NCI-H1105 treated with DMSO at 0.1 percent for 48 hours (cell line): ENCODE results near the gene TAF1C.
A peak's percentile ranks its signal among the peaks of the same experiment; 100 is the strongest.

Source experiments
- DNase-seq: peaks from one replicate; lab custom pipeline; 2025; lab: John Stamatoyannopoulos, UW

Gene TAF1C

DNA sequence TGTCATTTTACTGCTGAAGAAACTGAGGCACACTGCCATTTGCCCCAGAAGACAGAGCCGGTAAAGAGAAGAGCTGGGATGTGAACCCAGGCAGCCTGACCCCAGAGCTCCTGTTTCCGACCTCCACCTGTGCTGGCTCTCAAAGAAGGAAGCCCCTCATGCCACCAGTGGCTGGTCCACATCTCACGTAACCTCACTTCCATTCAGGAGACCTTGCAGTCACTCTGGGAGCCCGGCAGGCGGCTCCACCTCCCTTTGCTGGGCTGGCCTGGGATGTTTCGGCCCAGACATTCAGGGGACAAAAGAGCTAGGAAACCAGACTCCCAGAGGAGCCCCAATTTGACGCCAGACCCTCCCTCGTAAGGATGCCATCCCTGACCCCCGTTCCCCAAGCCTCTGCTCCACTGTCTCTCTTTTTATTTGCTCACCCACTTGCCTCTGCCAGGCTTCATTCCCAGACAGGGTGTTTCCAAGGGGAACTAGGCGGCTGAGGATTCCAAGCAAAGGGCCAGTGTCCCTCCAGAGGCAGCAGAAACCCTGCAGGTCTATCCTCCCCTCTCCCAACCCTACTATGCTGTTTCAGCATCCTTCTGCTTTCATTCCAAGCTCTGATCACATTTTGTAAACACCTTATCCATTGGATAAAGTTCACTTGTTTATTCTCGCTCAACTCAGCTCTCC, 2.8 kb downstream of the TAF1C start:
- no peak for DNase-seq

DNA sequence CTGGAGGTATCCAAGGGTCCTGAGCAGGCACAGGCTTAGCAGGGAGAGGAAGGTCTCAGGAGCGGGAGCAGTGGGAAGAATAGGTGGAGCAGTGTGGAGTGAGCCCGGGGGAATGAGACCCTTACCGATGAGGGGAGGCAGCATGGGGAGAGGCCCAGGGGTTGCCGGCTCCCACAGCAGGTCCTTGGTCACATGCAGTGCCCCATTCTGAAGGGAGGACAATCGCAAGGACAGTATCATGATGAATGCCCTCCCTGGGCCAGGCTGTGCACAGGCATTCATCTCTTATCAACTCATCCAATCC, 3.3 kb downstream of the TAF1C start:
- DNase-seq, result no peak

GRCh38 chr16:84182680-84183571, 3.9 kb downstream of the TAF1C start:
- DNase-seq, result no peak

GRCh38 chr16:84182104-84182503, 4.8 kb downstream of the TAF1C start:
- DNase-seq, result no peak

DNA sequence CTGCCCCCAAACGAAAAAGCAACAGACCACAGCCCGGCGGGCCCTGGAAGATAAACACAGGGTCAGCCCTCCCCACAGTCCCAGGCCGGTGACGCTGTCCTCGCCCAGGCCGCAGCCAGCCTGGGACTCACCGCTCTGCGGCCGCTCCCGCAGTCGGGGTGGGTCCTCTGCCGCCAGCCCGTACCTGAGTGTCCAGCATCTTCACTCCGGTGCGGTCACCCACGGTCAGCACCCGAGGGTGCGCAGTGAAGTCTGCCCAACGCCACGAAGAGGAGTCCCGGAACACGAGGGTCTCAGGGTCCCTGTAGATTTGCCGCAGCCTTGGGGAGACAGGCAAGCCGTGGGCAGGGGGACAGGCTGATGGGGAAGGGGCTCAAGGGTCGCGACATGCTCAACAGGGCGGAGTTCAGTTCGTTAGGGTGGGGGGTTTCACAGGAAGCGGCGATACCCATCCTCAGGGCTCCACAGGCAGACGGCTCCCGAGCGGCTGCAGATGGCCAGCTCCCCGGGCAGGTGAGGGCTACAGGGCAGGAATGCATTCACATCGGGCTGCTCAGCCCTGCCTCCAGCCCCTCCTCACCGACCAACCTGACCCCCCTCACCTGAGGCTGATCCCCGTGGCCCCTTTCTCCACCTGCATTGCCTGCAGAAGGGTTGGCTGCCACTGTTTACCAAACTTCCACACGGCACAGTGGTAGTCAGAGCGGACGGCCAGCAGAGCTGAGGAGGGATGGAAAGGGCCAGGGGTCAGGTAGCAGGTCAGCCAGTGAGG, 5.5 kb downstream of the TAF1C start:
- DNase-seq, result no peak

DNA sequence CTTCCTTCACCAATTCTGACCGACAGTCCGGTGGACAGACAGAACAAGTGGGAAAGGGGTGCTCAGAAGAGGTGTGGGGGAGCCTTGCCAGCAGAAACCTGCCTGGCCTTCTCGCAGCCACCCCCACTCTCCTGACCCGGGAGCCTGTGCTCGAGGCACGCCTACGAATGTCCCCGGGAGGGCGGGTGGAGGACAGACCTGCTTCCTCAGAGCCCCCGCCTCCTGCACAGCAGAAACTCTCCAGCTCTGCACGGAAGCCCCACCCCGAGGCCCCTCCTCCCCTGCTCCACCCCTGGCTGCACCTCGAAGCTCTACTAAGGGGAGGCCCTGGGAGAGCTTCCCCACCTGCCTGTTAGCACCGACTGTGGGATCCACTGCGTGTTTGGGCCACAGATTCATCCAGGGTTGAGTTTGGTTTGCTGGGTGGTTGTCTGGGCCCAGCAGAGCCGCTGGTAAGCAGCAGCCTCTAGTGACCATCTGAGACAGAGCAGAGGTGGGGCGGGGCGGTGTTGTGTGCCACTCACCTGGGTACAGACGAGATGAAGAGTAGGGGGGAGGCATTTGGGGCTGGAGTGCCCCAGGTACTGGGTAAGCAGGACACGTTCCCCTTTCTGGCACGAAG, 6.2 kb downstream of the TAF1C start:
- no peak for DNase-seq

DNA sequence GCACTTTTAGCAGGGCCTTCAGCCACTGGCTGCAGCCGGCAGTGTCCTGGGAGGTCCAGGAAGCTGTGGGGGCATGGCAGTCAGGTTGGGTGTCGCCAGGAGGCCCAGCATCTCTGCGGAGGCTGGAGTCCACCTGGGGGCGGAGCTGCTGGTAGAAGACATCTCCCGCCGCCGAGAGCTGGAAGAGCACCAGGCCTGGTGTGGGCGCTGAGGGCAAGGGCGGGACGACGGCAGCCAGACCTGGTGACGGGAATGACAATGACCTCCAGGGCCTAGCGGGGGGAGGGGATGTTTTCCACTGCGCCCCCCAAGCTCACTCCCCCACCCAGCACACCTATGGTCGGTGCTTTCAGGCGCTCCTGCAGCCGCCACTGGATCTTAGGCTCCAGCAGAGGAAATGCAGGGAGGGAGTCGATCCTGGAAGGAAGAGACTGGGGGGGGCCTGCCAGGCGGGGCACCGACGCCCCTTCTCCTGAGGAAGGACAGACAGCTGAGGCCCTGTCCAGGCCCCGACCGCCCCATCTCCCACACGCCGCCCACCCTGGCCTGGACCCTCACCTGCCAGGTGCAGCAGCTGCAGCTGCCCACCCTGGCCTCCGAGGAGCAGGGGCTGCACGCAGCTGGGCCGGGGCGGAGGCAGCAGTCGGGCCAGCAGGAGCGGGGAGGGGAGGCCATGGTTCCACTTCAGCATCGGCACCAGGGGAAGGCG, 7.1 kb downstream of the TAF1C start:
- no peak for DNase-seq

- DNase-seq, result no peak
These were observed 7.8 kb downstream of the TAF1C start for GRCh38 chr16:84178892-84179611.

DNA sequence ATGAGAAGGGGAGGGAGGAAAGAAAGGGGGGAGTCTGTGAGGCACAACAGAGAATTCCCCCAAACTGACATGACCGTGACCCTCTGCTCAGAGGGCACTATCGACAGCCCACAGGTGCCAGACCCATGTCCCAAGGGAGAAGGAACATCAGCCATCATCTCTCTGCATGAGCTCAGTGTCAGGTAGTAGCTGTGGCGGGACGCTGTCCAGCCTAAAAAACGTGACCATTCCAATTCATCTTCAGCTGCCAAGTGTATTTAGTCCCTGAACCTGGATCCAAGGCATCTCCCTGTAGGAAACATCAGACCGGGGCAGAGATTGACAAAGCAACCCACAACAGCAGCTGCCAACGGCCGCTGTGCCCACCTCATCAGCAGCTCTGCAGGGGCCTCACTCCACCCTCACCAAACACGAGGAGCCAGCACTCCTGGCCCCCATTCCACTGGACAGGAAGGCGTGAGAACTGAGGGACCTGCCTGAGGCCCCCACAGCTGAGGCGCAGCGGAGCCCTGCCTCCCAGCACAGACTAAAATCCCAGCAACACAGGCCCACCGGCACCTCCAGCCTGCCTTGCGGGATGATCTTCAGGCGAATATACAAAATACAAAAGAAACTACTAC, 8.6 kb downstream of the TAF1C start:
- DNase-seq, result no peak

DNA sequence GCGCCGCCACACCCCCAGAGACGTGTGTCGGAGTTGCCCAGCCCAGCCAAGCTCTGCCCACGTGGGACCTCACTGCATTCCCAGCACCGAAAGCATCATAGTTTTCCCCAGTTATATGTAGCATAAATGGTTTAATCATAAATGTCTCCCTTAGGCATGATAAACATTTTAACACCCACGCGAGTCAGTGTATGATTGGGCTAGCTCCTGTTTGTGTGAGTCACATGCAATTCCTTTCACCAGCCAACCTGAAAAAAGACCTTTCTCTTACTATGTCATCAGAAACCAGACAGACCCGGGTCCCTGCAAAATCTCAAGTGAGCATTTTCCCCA, 9.2 kb downstream of the TAF1C start:
- DNase-seq, result no peak

GRCh38 chr16:84176192-84177053, 10.4 kb downstream of the TAF1C start:
- DNase-seq, result no peak

GRCh38 chr16:84175350-84176081, 11.3 kb downstream of the TAF1C start:
- DNase-seq, result peak; percentile 40

DNA sequence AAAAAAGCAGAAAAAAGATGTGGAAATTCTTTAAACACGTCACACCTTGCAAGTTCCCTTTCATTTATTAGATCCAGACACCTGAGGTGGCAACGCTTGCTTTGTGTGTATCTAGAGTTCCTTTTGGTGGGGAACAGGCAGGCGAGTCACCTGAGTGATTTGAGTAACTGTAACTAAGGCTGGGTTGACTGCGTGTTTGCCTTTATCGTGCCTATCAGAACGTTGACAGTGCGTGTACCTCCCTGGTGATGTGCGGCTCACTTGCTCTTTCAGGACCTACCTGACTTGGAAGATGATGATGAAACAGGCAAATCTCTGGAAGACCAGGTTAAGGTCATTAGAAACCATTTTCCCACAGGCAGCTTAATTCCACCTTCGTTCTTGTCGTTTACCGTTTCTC, 12.5 kb downstream of the TAF1C start:
- DNase-seq, result no peak

- no peak for DNase-seq
These were observed 17.0 kb downstream of the TAF1C start for GRCh38 chr16:84169765-84170310.

- DNase-seq, result no peak
These were observed 19.8 kb downstream of the TAF1C start for GRCh38 chr16:84166796-84167695.

DNA sequence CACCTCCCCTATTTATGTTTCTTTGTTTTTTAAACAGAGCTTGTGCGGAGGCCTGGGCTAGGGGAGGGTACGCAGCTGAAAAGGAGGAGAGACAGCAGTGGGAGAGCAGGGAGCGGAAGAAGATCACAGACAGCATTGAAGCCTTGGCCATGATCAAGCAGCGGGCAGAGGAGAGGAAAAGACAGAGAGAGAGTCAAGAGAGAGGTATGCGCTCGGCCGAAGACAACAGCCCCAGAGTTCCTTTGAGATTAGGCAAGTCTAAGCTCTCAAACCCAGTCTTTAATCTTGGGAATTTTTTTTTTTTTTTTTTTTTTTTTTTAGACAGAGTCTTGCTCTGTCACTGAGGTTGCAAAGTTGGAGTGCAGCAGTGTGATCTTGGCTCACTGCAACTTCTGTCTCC, 21.1 kb downstream of the TAF1C start:
- no peak for DNase-seq

DNA sequence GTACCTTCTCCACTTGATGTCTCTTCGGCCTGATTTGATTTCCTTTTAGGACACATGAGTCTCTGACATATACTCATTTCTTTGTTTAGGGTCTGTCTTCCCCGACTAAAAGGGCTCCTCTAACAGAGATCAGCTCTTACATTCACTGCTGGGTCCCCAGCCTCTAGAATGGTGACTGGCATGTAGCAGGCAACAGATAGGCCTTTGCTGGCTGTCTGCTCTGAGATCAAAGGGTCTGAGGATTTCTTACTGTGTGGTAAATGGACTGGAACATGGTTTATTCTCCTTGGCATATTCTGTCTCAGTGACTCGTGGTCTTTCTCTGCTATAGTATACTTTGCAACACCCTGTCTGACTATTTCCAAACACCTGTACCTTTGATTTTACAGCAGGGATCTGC, 25.1 kb downstream of the TAF1C start:
- no peak for DNase-seq

DNA sequence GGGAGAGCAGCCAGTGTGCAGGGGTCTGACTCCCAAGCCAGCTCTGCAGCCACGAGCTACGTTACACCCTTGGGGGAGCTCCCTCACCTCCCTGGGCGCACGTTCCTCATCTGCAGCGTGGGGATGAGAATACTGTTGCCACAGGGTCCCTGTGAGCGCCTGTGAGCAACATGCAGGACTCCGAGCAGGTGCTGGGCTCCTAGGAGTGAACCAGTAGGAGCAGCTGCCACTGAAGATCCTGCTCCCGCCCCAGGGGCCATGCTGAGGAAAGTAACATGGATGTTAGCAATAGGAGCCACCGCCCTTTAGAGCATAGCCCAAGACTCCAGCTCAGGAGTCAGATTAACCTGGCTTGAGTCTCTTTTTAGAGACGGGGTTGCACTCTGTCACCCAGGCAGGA, 25.8 kb downstream of the TAF1C start:
- DNase-seq, result no peak
